Left renal cortex interstitium (tissue), 4 donors: ENCODE measurements around the gene SERINC5. TPM values are rescaled to one million over a fixed set of nuclear protein-coding genes. Genes with fewer than 3 reads are reported as not detected.

Experiments
- DNase-seq, 4 donors: peaks; one replicate each; pipeline ENCODE4 v3.0.0-alpha.2; 2013; ENCODE audit warnings: low read depth in 4 of 4, low spot score in 2 of 4, missing footprints in 1 of 4
- polyA plus RNA-seq, 4 donors: library from polyadenylated mRNA; unstranded; fragments of 120-200 nt; gene quantifications; one replicate each; pipeline ENCODE4 v1.2.1, GENCODE V29; 2013; ENCODE audit not compliant: insufficient read length in 4 of 4

SERINC5 gene
- polyA plus RNA-seq, 4 donors: 49.6 to 63.7 (median 51.7) TPM

- no peak for DNase-seq
These were observed 25.4 kb downstream of the SERINC5 start for GRCh38 chr5:80230269-80230992.

- DNase-seq: no peak
These were observed 26.0 kb downstream of the SERINC5 start for GRCh38 chr5:80229902-80230255.

GRCh38 chr5:80227979-80228596, 27.8 kb downstream of the SERINC5 start:
- DNase-seq: no peak

- DNase-seq: no peak
These were observed 29.9 kb downstream of the SERINC5 start for GRCh38 chr5:80225934-80226326.

- no peak for DNase-seq
These were observed 30.5 kb downstream of the SERINC5 start for GRCh38 chr5:80225189-80225933.

GRCh38 chr5:80223561-80223960, 32.3 kb downstream of the SERINC5 start:
- no peak for DNase-seq

GRCh38 chr5:80220245-80220897, 35.5 kb downstream of the SERINC5 start:
- no peak for DNase-seq

GRCh38 chr5:80219391-80219790, 36.5 kb downstream of the SERINC5 start:
- DNase-seq: no peak

GRCh38 chr5:80217667-80218066, 38.2 kb downstream of the SERINC5 start:
- DNase-seq: no peak

GRCh38 chr5:80216753-80217596, 38.9 kb downstream of the SERINC5 start:
- no peak for DNase-seq

GRCh38 chr5:80216096-80216495, 39.8 kb downstream of the SERINC5 start:
- no peak for DNase-seq

- no peak for DNase-seq
These were observed 40.3 kb downstream of the SERINC5 start for GRCh38 chr5:80215523-80215922.

GRCh38 chr5:80213466-80213865, 42.4 kb downstream of the SERINC5 start:
- DNase-seq: no peak

- no peak for DNase-seq
These were observed 43.6 kb downstream of the SERINC5 start for GRCh38 chr5:80212171-80212667.

GRCh38 chr5:80211327-80211726, 44.5 kb downstream of the SERINC5 start:
- no peak for DNase-seq

GRCh38 chr5:80210014-80210413, 45.8 kb downstream of the SERINC5 start:
- no peak for DNase-seq

- DNase-seq: no peak
These were observed 47.5 kb downstream of the SERINC5 start for GRCh38 chr5:80208381-80208780.

GRCh38 chr5:80207832-80208231, 48.0 kb downstream of the SERINC5 start:
- DNase-seq: no peak

- no peak for DNase-seq
These were observed 49.6 kb downstream of the SERINC5 start for GRCh38 chr5:80206282-80206681.

- no peak for DNase-seq
These were observed 50.0 kb downstream of the SERINC5 start for GRCh38 chr5:80205846-80206245.
